ENCODE results near the gene RBM19.

- no peak for TF ChIP-seq CTCF (IDR thresholded peaks at IDR 0.05)
- TF ChIP-seq POLR2A (IDR thresholded peaks at IDR 0.05): no peak
Observed at GRCh38 chr12:113942209-113942608, 23.9 kb downstream of the RBM19 start.
